ENCODE results near the gene SLC33A1. TPM values are rescaled to one million over a fixed set of nuclear protein-coding genes. Genes with fewer than 3 reads are reported as not detected.
"Not testable (repeated sequence)": the region's sequence is repeated elsewhere in the genome, so short reads cannot be mapped to it uniquely, and the experiment has no call there.

Gene SLC33A1
- polyA plus RNA-seq, 1 donor from 2014 or later: 16.1 TPM

DNA sequence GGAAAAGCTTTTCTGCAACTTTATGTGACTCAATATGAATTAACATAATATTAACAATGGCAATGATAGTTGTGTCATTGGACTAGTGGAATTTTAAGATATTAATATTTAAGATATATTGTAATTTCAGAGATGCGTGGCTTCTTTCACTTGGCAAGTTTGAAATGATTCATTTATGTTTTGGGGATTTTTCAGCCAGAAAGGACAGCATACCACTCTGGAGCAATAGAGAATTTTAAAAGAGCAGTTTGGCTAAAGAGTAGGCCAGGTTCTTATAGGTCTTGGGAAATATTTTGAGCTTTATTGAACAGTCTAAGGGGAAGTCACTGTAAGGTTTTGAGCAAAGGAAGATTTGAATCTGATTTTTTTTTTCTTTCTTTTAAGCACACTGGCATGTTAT, 32.7 kb upstream of the SLC33A1 start:
- Histone ChIP-seq H3K9ac (ENCODE audit: low read length) (no peak overlapping the region), H3K4me3 (ENCODE audit: low read length) (no peak overlapping the region), H3K27me3 (ENCODE audit: insufficient read depth, low read depth, low read length) (no peaks in the 10 kb centered on the region), H3K27ac (ENCODE audit: low read length) (no peak overlapping the region), H3K9me3 (ENCODE audit: low read length) (no peaks in the 10 kb centered on the region), H3K36me3 (ENCODE audit: insufficient read depth, low read length) (no peaks in the 10 kb centered on the region), H3K4me2 (ENCODE audit: low read length) (no peak overlapping the region), H3K79me2 (replicated peaks; ENCODE audit: insufficient read depth, low read length) (peaks cover 80% of the 10 kb centered on the region), H4K20me1 (ENCODE audit: insufficient read depth) (no peaks in the 10 kb centered on the region), H2AFZ (ENCODE audit: low read depth, low read length) (no peak overlapping the region), H3F3A (ENCODE audit: insufficient read depth, low read length, poor library complexity, severe bottlenecking) (no peaks in the 10 kb centered on the region), H3K9me2 (ENCODE audit: insufficient read depth, low read length) (no peaks in the 10 kb centered on the region)
- TF ChIP-seq MXI1 (conservative IDR thresholded peaks at IDR 0.05; ENCODE audit: poor library complexity, severe bottlenecking): no peak
- TF ChIP-seq EP300 (conservative IDR thresholded peaks at IDR 0.05; ENCODE audit: poor library complexity, severe bottlenecking): no peak
- TF ChIP-seq RAD21 (conservative IDR thresholded peaks at IDR 0.05): no peak
- TF ChIP-seq POLR2AphosphoS5 (IDR thresholded peaks at IDR 0.05): no peak
- TF ChIP-seq SMC3 (conservative IDR thresholded peaks at IDR 0.05; ENCODE audit: poor library complexity): no peak
- TF ChIP-seq, protein P1, sequence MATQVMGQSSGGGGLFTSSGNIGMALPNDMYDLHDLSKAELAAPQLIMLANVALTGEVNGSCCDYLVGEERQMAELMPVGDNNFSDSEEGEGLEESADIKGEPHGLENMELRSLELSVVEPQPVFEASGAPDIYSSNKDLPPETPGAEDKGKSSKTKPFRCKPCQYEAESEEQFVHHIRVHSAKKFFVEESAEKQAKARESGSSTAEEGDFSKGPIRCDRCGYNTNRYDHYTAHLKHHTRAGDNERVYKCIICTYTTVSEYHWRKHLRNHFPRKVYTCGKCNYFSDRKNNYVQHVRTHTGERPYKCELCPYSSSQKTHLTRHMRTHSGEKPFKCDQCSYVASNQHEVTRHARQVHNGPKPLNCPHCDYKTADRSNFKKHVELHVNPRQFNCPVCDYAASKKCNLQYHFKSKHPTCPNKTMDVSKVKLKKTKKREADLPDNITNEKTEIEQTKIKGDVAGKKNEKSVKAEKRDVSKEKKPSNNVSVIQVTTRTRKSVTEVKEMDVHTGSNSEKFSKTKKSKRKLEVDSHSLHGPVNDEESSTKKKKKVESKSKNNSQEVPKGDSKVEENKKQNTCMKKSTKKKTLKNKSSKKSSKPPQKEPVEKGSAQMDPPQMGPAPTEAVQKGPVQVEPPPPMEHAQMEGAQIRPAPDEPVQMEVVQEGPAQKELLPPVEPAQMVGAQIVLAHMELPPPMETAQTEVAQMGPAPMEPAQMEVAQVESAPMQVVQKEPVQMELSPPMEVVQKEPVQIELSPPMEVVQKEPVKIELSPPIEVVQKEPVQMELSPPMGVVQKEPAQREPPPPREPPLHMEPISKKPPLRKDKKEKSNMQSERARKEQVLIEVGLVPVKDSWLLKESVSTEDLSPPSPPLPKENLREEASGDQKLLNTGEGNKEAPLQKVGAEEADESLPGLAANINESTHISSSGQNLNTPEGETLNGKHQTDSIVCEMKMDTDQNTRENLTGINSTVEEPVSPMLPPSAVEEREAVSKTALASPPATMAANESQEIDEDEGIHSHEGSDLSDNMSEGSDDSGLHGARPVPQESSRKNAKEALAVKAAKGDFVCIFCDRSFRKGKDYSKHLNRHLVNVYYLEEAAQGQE (IDR thresholded peaks at IDR 0.05; ENCODE audit: borderline replicate concordance): no peak
- TF ChIP-seq TAF1 (IDR thresholded peaks at IDR 0.05; ENCODE audit: low read depth): no peak
- TF ChIP-seq, protein P2, sequence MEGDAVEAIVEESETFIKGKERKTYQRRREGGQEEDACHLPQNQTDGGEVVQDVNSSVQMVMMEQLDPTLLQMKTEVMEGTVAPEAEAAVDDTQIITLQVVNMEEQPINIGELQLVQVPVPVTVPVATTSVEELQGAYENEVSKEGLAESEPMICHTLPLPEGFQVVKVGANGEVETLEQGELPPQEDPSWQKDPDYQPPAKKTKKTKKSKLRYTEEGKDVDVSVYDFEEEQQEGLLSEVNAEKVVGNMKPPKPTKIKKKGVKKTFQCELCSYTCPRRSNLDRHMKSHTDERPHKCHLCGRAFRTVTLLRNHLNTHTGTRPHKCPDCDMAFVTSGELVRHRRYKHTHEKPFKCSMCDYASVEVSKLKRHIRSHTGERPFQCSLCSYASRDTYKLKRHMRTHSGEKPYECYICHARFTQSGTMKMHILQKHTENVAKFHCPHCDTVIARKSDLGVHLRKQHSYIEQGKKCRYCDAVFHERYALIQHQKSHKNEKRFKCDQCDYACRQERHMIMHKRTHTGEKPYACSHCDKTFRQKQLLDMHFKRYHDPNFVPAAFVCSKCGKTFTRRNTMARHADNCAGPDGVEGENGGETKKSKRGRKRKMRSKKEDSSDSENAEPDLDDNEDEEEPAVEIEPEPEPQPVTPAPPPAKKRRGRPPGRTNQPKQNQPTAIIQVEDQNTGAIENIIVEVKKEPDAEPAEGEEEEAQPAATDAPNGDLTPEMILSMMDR (IDR thresholded peaks at IDR 0.05; ENCODE audit: poor library complexity, severe bottlenecking): no peak
- no peak for TF ChIP-seq EZH2 (IDR thresholded peaks at IDR 0.05; ENCODE audit: borderline replicate concordance, insufficient read depth, low read length, poor library complexity, severe bottlenecking)

DNA sequence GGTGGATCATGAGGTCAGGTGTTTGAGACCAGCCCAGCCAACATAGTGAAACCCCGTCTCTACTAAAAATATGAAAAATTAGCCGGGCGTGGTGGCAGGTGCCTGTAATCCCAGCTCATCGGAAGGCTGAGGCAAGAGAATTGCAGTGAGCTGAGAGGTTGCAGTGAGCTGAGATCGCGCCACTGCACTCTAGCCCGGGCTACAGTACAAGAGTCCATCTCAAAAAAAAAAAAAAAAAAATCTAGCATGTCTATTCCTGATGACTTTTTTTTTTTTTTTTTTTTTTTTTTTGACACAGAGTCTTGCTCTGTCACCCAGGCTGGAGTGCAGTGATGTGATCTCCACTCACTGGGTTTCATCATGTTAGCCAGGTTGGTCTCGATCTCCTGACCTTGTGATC, 32.1 kb upstream of the SLC33A1 start:
- not testable (repeated sequence) for H3K9me2 ChIP-seq (ENCODE audit: insufficient read depth, low read length); H3K4me3 ChIP-seq (ENCODE audit: low read length); H3K27ac ChIP-seq (ENCODE audit: low read length); H3F3A ChIP-seq (ENCODE audit: insufficient read depth, low read length, poor library complexity, severe bottlenecking); H3K9ac ChIP-seq (ENCODE audit: low read length); H4K20me1 ChIP-seq (ENCODE audit: insufficient read depth); H3K27me3 ChIP-seq (ENCODE audit: insufficient read depth, low read depth, low read length); H3K36me3 ChIP-seq (ENCODE audit: insufficient read depth, low read length); H3K4me2 ChIP-seq (ENCODE audit: low read length); H3K9me3 ChIP-seq (ENCODE audit: low read length); H2AFZ ChIP-seq (ENCODE audit: low read depth, low read length)
- H3K79me2 ChIP-seq (replicated peaks; ENCODE audit: insufficient read depth, low read length): peaks cover 82% of the 10 kb centered on the region

DNA sequence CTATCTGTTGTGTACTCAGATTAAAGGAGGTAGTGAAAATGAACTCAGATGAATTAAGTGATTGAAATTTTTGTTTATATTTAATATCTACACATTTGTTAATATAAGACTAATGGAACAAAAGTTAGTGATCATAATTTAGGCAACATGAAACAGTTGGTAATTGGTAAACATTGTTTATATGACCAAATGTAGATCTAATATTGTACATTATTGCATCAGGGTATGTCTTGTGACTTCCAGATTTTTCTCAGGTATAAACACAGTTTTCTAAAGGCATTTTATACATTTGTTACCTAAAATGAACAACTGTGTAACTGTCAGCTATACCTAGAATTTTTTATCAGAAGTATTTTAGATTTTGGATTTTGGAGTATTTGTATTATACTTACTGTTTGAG, 31.1 kb upstream of the SLC33A1 start:
- H3K4me3 ChIP-seq (ENCODE audit: low read length): no peak overlapping the region
- H3K79me2 ChIP-seq (replicated peaks; ENCODE audit: insufficient read depth, low read length): peaks cover 83% of the 10 kb centered on the region
- TF ChIP-seq, protein P1 (IDR thresholded peaks at IDR 0.05; ENCODE audit: borderline replicate concordance): no peak
- TF ChIP-seq RAD21 (conservative IDR thresholded peaks at IDR 0.05): no peak
- no peak for TF ChIP-seq MXI1 (conservative IDR thresholded peaks at IDR 0.05; ENCODE audit: poor library complexity, severe bottlenecking)
- no peak for TF ChIP-seq TAF1 (IDR thresholded peaks at IDR 0.05; ENCODE audit: low read depth)
- TF ChIP-seq EP300 (conservative IDR thresholded peaks at IDR 0.05; ENCODE audit: poor library complexity, severe bottlenecking): no peak
- TF ChIP-seq SMC3 (conservative IDR thresholded peaks at IDR 0.05; ENCODE audit: poor library complexity): no peak
- TF ChIP-seq, protein P2 (IDR thresholded peaks at IDR 0.05; ENCODE audit: poor library complexity, severe bottlenecking): no peak
- TF ChIP-seq POLR2AphosphoS5 (IDR thresholded peaks at IDR 0.05): no peak
- no peak for TF ChIP-seq EZH2 (IDR thresholded peaks at IDR 0.05; ENCODE audit: borderline replicate concordance, insufficient read depth, low read length, poor library complexity, severe bottlenecking)
- no peak overlapping the region for H3K9ac ChIP-seq (ENCODE audit: low read length)
- no peak overlapping the region for H2AFZ ChIP-seq (ENCODE audit: low read depth, low read length)
- H3K4me2 ChIP-seq (ENCODE audit: low read length): no peak overlapping the region
- H3K9me3 ChIP-seq (ENCODE audit: low read length): no peaks in the 10 kb centered on the region
- H3K9me2 ChIP-seq (ENCODE audit: insufficient read depth, low read length): no peaks in the 10 kb centered on the region
- no peaks in the 10 kb centered on the region for H3K27me3 ChIP-seq (ENCODE audit: insufficient read depth, low read depth, low read length)
- H3K27ac ChIP-seq (ENCODE audit: low read length): no peak overlapping the region
- H3F3A ChIP-seq (ENCODE audit: insufficient read depth, low read length, poor library complexity, severe bottlenecking): no peaks in the 10 kb centered on the region
- no peaks in the 10 kb centered on the region for H3K36me3 ChIP-seq (ENCODE audit: insufficient read depth, low read length)
- no peaks in the 10 kb centered on the region for H4K20me1 ChIP-seq (ENCODE audit: insufficient read depth)

Data from neural cell (in vitro differentiated cells).